Nephron (organoid): ENCODE data around the gene CTIF.
"Not testable (repeated sequence)": the region's sequence is repeated elsewhere in the genome, so short reads cannot be mapped to it uniquely, and the experiment has no call there.

ENCODE experiments used
- H3K27ac Mint-ChIP-seq, 3 experiments: 2 replicates each; pipeline ENCODE4 v1.8.0; 2020; ENCODE audit warnings: mixed read lengths in 3 of 3, mild to moderate bottlenecking in 2 of 3, moderate library complexity in 1 of 3
- H3K27me3 Mint-ChIP-seq: 2 replicates; pipeline ENCODE4 v1.8.0; 2021; ENCODE audit warnings: low read depth, mild to moderate bottlenecking, moderate library complexity, mixed read lengths
- H3K36me3 Mint-ChIP-seq: 2 replicates; pipeline ENCODE4 v1.8.0; 2020; ENCODE audit warnings: low read depth, mixed read lengths
- H3K4me1 Mint-ChIP-seq: 2 replicates; pipeline ENCODE4 v1.8.0; 2020; ENCODE audit warnings: mixed read lengths
- H3K4me3 Mint-ChIP-seq, 3 experiments: 2 replicates each; pipeline ENCODE4 v1.8.0; 2020; ENCODE audit warnings: mild to moderate bottlenecking in 3 of 3, mixed read lengths in 3 of 3, moderate library complexity in 2 of 3
- H3K9me3 Mint-ChIP-seq: 2 replicates; pipeline ENCODE4 v1.8.0; 2020; ENCODE audit warnings: mixed read lengths
- TF ChIP-seq, protein P1 (sequence below), 3 experiments: fragments of 200-600 bp; sonication (generic); IDR thresholded peaks; one replicate each; pipeline ENCODE4 v1.5.0; 2021; ENCODE audit warnings: antibody characterized with exemption in 3 of 3; ENCODE audit not compliant: unreplicated experiment in 3 of 3

CTIF gene

GRCh38 chr18:48811401-48811800, 272.6 kb downstream of the CTIF start:
- H3K4me1 Mint-ChIP-seq: peaks cover 11% of the 10 kb centered on the region
- H3K9me3 Mint-ChIP-seq: no peaks in the 10 kb centered on the region

DNA sequence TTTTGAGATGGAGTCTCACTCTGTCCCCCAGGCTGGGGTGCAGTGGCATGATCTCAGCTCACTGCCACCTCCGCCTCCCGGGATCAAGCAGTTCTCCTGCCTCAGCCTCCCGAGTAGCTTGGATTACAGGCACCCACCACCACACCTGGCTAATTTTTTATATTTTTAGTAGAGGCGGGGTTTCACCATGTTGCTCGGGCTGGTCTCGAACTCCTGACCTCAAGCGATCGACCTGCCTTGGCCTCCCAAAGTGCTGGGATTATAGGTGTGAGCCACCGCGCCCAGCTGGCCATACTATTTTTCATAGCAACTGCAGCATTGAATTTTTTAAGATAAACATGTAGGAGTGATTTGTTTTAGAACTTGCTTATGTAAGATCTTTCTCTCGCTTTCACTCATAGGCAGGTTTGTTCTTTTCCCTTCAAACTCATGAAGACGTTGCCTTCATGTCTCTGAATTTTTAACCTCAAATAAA, 273.2 kb downstream of the CTIF start:
- H3K9me3 Mint-ChIP-seq, H3K4me1 Mint-ChIP-seq, H3K4me3 Mint-ChIP-seq, H3K27me3 Mint-ChIP-seq: not testable (repeated sequence)
- Mint-ChIP-seq H3K27ac (peak overlapping the region in 1 of 3 experiments; percentile 62), H3K36me3 (peaks cover 13% of the 10 kb centered on the region)

More at GRCh38 chr18:48811401-48811800, 272.6 kb downstream of the CTIF start:
- Mint-ChIP-seq H3K27ac (no peak overlapping the region), H3K27me3 (no peaks in the 10 kb centered on the region), H3K4me3 (no peak overlapping the region), H3K36me3 (peaks cover 11% of the 10 kb centered on the region)
- TF ChIP-seq, protein P1, sequence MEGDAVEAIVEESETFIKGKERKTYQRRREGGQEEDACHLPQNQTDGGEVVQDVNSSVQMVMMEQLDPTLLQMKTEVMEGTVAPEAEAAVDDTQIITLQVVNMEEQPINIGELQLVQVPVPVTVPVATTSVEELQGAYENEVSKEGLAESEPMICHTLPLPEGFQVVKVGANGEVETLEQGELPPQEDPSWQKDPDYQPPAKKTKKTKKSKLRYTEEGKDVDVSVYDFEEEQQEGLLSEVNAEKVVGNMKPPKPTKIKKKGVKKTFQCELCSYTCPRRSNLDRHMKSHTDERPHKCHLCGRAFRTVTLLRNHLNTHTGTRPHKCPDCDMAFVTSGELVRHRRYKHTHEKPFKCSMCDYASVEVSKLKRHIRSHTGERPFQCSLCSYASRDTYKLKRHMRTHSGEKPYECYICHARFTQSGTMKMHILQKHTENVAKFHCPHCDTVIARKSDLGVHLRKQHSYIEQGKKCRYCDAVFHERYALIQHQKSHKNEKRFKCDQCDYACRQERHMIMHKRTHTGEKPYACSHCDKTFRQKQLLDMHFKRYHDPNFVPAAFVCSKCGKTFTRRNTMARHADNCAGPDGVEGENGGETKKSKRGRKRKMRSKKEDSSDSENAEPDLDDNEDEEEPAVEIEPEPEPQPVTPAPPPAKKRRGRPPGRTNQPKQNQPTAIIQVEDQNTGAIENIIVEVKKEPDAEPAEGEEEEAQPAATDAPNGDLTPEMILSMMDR (IDR thresholded peaks at IDR 0.05; ENCODE audit: unreplicated experiment in 3 of 3): no peak

DNA sequence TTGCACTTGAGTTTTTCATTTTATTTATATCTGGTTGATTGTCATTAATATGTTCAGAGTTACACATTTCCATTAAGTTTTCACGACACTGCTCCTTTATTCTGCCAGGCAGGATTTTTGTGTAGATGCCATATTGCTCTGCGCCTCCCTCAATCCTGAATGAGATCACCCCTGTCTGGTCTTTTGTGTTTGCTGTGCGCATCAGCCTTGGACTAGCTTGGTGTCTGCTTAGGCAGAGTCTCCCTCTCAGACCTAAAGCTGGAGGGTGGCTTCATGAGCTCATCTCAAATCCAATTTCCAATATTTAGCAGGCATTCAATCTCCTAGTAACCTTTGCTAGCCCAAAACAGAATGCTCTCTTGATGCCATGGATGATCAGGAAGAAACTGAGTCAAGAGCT, 274.5 kb downstream of the CTIF start:
- H3K4me3 Mint-ChIP-seq: no peak overlapping the region
- peaks cover 10% of the 10 kb centered on the region for H3K4me1 Mint-ChIP-seq
- TF ChIP-seq, protein P1 (IDR thresholded peaks at IDR 0.05; ENCODE audit: unreplicated experiment in 3 of 3): no peak
- no peaks in the 10 kb centered on the region for H3K9me3 Mint-ChIP-seq
- peak overlapping the region in 1 of 3 experiments; percentile 5 for H3K27ac Mint-ChIP-seq
- no peaks in the 10 kb centered on the region for H3K27me3 Mint-ChIP-seq
- peaks cover 19% of the 10 kb centered on the region for H3K36me3 Mint-ChIP-seq

GRCh38 chr18:48813833-48814489, 275.1 kb downstream of the CTIF start:
- TF ChIP-seq, protein P1 (IDR thresholded peaks at IDR 0.05; ENCODE audit: unreplicated experiment in 3 of 3): no peak
- H3K27me3 Mint-ChIP-seq: no peaks in the 10 kb centered on the region

DNA sequence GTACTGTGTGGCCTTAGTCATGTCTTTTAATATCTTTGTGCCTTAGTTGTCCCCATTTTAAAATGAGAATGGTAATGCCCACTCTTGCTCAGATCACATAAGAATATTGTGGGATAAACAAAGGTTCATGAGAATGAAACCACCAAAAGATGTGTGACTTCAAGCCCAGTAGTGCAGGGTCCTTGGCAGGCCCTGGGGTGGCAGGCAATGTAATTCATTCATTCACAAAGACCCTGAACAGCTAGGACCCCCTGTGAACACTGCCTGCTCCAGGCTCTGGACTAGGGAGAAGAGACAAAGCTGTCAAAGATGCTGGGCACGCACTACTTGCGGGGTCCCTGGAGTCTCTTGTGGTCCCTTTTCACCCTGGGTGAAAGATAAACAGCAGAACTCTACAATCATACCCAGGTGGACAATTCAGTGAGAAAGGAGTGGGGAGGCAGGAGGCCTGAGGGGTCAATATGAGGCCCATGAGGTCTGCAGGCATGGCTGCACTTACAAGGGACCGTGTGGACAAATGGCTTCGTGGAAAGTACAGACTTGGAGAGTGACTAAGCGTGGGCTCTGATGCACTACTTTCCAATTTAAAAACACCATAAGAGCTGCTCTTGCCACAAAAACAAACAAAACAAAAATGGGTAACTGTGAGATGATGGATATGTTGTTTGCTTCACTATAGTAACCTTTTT, 275.8 kb downstream of the CTIF start:
- H3K27me3 Mint-ChIP-seq: no peaks in the 10 kb centered on the region
- H3K4me1 Mint-ChIP-seq: peaks cover 5% of the 10 kb centered on the region
- no peaks in the 10 kb centered on the region for H3K9me3 Mint-ChIP-seq
- H3K4me3 Mint-ChIP-seq: no peak overlapping the region
- TF ChIP-seq, protein P1 (IDR thresholded peaks at IDR 0.05; ENCODE audit: unreplicated experiment in 3 of 3): no peak
- H3K27ac Mint-ChIP-seq: no peak overlapping the region
- peaks cover 29% of the 10 kb centered on the region for H3K36me3 Mint-ChIP-seq

More at GRCh38 chr18:48813833-48814489, 275.1 kb downstream of the CTIF start:
- H3K27ac Mint-ChIP-seq: no peak overlapping the region
- no peak overlapping the region for H3K4me3 Mint-ChIP-seq
- H3K4me1 Mint-ChIP-seq: peaks cover 5% of the 10 kb centered on the region
- H3K36me3 Mint-ChIP-seq: peaks cover 25% of the 10 kb centered on the region
- H3K9me3 Mint-ChIP-seq: no peaks in the 10 kb centered on the region

GRCh38 chr18:48815179-48815515, 276.3 kb downstream of the CTIF start:
- Mint-ChIP-seq H3K4me1 (peaks cover 5% of the 10 kb centered on the region), H3K9me3 (no peaks in the 10 kb centered on the region), H3K27ac (no peak overlapping the region), H3K36me3 (peaks cover 32% of the 10 kb centered on the region), H3K4me3 (no peak overlapping the region), H3K27me3 (no peaks in the 10 kb centered on the region)
- TF ChIP-seq, protein P1 (IDR thresholded peaks at IDR 0.05; ENCODE audit: unreplicated experiment in 3 of 3): no peak
